Activated CD8-positive, alpha-beta memory T cell treated with anti-CD3 and anti-CD28 coated beads, Interleukin-2, amount 50 U/mL, for 1 hour (primary cell): Measurements from ENCODE around the gene KRT6A.
"Not testable (repeated sequence)": the region's sequence is repeated elsewhere in the genome, so short reads cannot be mapped to it uniquely, and the experiment has no call there.

Experiments
- DNase-seq: peaks from one replicate; pipeline ENCODE4 v3.0.0-alpha.2; 2020; ENCODE audit errors: extremely low read depth

The KRT6A gene

DNA sequence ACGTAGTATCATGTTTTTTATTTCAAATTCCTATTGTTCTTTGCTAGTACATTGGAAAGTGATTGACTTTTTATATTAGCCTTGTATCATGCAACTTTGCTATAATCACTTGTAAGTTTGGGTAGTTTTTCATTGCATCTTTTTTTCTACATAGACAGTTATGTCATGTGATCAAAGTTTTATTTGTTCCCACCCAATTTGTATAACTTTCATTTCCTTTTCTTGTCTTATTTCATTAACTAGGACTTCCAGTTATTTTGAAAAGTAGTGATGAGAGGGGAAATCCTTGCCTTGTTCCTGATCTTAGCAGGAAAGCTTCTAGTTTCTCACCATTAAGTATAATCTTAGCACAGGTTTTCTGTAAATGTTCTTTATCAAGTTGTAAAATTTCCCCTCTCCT lies 9.8 kb upstream of the KRT6A start:
- DNase-seq = no peak

DNA sequence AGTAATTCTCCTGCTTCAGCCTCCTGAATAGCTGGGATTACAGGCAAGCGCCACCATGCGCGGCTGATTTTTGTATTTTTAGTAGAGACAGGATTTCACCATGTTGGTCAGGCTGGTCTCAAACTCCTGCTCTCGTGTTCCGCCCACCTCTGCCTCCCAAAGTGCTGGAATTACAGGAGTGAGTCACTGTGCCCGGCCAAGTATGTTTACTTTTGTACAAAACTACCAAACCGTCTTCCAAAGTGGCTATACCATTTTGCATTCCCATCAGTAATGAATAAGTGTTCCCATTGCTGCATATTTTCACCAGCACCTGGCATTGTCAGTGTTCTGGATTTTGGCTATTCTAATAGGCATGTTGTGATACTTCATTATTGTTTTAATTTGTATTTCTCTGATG lies 8.4 kb upstream of the KRT6A start:
- DNase-seq = no peak

DNA sequence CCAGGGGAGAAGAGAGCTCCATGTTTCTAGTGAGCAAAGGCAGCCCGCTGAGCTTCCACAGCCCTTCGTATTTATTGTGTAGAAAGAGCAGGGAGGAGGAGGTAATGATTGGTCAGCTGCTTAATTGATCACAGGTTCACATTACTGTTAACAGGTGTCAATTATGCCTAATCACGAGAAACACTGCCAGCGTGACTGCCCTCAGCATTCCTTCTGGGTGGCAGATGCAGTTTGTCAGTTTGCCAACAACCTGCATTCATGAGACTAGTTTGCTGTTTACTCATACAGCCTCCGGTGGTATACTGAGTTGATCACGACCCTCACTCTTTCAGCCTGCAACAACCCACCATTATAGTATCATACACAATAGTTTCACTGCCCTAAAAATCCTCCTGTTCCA lies 7.5 kb upstream of the KRT6A start:
- DNase-seq = not testable (repeated sequence)

DNA sequence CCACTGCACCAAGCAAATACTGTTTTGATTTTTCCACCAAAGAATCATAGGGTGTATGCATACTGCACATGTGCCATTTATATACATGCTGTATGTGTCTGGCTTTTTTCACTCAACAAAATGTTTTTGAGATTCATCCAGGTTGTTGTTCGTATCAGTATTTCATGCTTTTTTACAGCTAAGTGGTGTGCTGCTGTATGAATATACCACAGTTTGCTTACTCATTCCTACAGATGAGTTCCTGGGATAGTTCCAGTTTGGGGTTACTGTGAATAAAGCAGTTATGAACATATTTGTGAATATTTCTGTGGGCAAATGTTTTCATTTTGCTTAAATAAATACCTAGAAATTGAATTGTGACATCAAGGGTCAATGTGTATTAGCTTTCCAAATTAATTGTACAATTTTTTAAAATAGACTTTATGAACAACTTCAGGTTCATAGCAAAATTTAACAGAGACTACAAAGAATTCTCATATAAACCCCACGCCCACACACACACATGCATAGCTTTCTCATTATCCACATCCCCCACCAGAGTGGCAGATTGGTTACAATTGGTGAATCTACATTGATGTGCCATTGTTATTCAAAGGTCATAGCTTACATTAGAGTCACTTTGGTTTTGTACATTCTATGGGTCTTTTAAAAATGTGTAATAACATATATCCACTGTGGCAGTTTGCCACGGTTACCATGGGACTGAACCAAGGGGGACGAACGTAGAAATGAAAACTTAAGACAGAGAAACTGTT lies 6.9 kb upstream of the KRT6A start:
- no peak for DNase-seq

DNA sequence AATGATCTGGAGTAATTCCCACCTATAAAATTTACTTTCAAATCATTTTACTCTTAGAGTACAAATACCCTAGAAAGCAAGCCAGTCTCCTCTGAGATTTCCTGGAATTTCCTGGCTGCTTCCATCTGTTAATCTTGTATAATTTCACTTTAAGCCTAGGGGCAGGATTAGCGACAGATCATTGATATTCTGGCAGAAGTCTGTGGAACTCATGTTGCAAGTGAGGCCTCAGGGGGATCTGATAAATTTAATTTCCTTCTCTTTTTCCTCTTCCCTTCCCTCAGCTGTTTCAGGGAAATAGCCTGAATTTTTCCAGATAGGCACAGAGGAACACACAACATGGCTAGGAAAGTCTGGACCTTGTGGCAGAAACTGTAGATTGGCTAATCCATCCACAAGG lies 5.9 kb upstream of the KRT6A start:
- no peak for DNase-seq

DNA sequence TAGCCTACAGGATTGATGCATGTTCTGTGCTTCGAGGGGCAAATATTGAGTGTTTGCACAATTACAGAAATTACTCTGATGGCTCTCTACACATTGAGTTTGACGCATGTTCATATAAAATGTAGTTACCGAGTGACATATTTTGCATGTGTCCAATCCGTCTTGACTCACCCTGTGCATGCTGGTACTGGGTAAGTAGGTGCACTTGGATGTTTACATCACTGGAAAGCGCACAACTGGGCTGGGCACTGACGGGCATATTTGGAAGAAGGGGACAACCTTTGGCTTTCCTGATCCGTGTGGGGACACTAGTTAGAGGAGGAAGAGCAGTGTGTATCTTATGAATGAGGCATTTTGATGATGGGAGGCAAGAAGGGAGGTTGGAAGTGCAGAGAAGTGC lies 4.9 kb upstream of the KRT6A start:
- DNase-seq = no peak

DNA sequence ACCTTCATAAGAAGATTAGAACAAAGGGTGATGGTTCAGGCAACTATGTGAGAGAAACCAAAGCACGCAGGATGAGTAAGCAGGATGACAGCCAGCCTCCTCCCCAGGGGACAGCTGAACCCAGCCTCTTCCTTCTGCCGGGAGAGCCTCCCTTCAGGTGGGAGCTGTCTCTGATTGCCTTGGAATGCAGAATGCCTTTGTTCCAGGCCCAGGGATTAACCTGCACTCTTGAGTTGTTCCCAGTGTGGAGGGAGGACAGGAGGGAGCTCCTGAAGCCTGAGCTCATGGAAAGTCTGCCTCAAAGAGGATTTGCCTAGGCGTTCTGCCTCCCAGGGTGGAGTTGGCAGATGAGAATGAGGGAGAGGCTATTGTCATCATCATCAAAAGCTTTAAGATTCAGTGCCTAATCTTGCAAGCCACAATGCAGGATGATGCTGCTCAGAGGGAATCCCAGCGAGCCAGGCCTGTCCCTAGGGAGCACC lies 3.6 kb upstream of the KRT6A start:
- no peak for DNase-seq

DNA sequence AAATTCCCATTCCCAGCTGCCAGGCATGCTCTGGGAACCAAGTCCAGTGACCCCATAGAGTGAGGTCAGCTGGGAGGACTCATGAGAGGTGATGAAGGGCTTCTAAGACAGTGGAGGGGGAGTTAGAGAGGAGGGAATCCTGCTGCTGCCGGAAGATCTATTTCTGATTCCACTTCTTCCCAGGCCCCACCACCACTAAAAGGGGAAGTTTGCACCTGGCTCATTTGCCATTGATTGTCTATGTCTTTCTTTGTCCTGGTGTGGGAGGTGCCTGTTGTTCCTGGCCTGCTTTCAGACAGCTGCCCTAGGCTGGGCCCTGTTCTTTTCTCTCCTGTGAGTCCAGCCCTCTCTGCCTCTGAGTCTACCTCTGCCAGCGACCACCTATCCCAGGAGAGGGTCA lies 3.0 kb upstream of the KRT6A start:
- no peak for DNase-seq

DNA sequence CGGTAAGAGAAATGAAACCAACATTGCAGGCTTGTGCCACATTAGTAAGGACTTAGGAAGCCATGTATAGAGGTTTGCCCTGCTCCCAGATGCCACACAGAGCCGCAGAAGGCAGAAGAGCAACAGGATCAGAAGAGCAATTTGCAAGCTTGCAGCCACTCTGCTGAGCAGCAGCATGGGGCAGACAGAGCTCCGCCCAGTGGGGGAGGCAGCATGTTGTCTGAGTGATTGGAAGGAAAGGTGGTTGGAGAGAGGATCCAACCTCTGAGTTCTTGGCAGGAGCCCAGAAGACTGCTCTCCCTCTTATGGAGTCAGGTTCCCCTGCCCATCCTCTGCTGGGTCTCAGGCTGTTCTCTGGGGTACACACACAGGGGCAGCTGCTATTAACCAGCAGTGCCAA lies 2.3 kb upstream of the KRT6A start:
- no peak for DNase-seq

DNA sequence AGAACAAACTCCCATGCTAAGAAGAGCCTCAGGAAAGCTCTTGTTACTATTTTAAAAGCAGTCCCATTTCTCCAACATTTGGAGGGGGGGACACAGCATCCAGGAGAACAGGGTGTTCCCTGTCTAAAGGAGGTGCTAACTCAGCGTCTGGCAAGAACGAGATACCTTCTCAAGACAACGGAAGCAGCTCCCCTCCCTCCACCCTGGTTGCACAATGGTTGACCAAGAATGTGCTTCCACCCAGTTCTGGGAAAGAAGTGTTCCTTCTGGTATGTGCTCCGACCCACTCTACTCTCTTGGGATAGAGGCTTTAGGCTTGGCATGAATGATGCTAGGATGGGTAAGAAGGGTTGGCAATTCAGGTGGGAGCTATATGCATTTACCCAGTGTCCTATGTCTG lies 1.5 kb upstream of the KRT6A start:
- DNase-seq = no peak

DNA sequence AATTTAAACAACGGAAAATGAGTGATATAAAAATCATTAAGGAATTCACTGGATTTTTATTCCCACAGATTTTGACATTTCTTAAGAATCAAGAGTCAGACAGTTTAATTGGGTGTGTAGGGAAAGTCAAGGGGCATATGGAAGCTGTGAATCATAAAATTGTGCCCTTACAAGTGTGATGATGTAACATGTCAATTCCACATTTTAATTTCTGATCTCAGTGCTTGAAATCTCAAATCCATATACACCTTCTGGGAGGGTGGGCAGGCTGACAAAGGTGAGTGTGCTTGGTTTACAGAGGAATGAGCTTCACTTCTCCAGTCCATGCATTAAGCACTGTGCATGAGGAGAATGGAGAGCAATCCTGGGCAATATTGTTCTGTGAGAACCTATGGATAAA lies 1.0 kb upstream of the KRT6A start:
- no peak for DNase-seq

DNA sequence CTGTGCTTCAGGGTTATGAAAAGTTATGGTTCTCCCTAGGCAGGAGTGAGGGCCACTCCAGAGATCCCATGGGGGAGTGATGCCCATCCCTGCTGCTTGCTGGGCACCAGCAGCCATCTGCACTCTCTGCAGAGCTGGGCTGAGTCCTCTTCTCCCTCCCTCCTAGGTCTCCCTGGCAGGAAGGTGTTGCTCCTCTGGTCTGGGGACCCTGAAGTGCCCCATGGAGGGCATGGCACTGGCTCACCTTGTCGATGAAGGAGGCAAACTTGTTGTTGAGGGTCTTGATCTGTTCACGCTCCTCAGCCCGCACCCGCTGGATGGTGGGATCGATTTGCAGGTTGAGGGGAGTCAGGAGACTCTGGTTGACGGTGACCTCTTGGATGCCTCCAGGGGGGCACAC lies 652 bp downstream of the KRT6A start:
- not testable (repeated sequence) for DNase-seq

DNA sequence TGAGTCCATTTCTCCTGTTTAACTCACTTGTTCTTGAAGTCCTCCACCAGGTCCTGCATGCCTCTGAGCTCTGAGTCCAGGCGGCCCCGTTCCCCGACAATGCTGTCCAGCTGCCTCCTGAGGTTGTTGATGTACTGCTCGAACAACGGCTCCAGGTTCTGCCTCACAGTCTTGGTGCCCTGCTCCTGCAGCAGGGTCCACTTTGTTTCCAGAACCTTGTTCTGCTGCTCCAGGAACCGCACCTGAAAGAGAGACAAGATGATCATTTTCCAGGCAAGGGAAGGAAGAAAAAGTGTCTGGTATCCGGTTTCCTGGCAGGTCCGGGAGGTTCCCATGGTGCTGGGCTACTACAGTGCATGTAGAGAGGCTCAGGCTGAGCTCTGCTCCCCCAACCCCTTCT lies 1.6 kb downstream of the KRT6A start:
- DNase-seq = not testable (repeated sequence)

DNA sequence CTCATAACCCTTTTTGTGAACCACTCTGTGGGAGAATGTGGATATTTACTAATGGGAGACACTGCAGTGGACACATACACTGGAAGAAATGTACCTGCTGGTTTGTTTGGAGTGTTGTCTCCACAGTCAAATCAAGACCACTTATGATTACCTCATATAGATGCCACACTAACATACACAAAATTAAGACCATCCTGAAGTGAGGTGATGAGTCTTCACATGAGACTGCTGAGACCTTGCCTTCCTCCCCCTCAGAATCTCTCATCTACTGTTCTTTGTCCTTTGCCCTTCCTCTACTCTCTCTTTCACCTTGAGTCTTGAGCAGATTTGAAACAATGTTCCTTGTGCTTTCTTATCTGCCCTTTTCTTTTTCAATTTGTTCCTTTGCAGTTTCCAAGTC lies 4.3 kb downstream of the KRT6A start:
- no peak for DNase-seq

DNA sequence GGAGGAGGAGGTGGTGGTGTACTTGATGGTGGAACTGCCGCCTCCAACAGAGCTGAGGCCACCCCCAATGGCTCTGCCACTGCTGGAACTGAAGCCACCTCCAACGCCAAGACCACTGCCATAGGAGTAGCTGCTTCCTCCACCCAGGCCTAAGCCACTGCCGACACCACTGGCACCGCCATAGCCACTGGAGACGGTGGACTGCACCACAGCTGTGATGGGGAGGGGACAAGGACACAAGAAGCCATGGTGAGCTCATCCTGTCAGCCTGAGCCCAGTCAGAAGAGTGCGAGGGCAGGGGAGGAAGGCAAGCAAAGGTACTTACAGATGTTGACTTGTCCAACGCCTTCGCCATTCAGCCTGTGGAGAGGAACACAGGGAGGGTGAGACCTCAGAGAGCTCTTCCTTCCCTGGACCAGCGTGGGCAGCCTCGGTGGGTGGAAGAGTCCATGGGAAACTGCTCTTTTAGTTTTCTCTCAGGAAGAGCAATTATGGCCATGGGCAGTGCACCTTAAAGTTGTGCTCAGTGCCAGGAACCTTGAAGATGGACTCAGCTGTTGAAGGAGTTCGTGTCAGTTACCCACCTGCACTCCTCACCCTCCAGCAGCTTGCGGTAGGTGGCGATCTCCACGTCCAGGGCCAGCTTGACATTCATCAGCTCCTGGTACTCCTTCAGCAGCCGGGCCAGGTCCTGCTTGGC lies 5.2 kb downstream of the KRT6A start:
- not testable (repeated sequence) for DNase-seq

DNA sequence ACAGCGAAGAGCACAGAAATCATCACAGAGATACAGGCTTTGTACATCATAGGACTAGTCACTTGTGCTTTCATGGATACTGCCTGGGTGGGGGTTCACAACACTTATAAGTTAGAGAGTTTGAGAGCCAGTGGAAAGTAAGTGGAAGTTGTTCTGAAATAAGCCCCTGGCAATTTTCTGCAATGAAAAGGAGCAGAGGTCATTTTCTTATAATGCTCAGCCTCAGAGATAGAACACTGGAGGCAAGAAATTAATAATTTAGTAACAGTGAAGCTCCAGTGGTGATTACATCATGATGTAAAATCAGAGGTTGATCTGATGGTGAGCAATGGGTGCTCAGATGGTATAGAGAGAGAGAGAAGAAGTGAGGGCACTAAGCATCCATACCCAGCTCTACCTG lies 5.8 kb downstream of the KRT6A start:
- no peak for DNase-seq

DNA sequence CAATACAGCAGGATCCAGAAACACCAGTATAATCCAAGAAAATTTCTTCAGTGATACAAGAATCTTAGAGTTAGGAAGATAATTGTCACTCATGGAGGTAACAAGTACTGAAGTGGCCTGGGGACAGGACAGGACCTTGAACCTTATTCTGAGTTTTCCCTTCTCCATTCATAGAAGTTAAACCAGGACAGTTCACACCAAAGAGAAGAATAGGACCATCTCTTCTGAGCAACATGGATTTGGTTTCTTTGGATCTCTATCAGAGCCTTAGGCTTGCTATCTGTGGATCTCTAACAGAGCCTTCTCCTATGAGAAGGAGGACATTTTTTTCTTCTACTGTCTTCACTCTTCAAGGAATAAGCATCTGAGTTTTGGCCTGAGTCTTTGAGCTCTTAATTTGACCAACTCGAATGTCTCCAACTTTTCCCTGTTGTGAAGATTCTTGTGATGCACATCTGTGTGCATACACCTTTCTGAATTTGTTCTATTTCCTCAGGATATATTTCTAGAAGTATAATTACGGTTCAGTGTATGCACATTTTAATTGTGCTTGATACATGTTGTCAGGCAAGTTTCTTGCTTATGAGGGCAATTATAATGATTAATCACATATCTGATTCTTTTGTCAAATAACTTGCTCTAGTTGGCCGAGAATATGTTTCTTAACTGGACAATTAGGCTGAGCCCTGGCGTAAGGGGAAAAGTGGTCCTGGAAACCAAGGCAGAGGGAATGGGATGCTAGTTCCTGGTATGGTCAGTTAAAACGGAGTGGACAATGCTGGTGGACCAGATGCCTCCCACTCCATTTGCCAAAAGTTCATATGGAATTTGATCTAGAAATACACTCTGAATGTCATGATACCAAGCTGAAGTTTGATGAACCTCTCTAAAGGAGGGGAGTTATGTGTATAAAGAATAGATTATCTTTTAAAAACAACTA lies 6.6 kb downstream of the KRT6A start:
- no peak for DNase-seq

DNA sequence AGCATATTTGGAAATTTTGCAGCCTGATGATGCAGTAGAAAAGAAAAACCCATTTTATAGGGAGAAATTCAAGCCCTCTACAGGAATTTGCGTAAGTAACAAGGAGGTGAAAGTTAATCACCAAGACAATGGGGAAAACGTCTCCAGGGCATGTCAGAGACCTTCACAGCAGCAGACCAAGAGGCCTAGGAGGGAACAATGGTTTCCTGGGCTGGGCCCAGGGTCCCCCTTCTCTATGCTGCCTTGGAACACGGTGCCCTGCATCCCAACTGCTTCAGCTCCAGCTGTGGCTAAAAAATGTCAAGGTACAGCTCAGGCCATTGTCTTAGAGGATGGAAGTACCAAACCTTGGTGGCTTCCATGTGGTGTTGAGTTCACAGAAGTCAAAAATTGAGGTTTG lies 13.0 kb downstream of the KRT6A start:
- DNase-seq = no peak

DNA sequence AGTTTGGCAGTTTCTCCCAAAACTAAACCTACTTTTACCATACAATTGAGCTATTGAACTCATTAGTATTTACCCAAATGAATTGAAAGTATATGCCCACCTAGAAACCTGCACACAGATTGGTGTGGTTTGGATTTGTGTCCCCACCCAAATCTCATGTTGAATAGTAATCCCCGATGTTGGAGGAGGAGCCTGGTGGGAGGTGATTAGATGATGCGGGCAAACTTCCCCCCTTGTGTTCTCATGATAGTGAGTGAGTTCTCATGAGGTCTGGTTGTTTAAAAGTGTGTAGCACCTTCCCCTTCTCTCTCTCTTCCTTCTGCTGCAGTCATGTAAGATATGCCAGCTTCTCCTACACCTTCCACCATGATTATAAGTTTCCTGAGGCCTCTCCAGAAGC lies 15.4 kb downstream of the KRT6A start:
- no peak for DNase-seq

DNA sequence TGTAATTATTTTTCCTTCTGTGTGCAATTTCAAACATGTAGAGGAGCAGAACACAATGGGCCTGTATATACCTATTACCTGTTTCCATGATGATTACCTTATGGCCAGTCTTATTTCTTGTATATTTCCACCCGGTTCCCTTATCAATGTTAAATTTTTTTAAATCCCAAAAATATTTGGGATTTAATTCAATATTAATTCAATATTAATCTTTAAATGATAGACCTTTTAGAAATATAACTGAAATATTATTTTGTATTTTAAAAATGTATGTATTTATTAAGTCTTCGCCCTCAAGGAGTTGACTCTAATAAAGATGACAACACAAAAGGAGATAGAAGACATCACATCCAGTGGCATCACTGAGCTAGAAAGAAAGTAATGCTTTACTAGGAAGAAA lies 18.8 kb downstream of the KRT6A start:
- DNase-seq = no peak

DNA sequence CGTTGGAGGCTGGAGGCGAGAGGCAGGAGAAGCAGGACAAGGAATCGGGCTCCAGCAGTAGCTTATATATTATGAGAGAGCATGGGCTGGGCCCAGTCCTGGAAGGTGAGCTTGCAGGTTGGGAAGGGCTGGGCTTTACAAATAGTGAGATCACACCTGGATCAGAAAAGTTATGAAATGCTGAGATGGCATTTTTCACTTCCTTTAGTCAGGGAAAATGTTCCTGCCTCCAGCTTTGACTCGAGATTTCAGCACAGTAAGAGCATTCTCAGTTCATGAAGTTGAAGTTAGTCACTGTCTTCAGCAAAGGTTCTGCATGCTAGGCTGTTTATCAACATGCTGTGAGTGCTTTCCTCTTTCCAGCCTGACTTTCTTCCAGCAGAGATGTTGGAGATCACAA lies 19.3 kb downstream of the KRT6A start, which contains the start of gene KRT6C:
Gene KRT6C (minus strand): TSS at position 38 of the 400 bp plus-strand sequence. CDS start 68 bp downstream, outside the sequence.
- DNase-seq = no peak

DNA sequence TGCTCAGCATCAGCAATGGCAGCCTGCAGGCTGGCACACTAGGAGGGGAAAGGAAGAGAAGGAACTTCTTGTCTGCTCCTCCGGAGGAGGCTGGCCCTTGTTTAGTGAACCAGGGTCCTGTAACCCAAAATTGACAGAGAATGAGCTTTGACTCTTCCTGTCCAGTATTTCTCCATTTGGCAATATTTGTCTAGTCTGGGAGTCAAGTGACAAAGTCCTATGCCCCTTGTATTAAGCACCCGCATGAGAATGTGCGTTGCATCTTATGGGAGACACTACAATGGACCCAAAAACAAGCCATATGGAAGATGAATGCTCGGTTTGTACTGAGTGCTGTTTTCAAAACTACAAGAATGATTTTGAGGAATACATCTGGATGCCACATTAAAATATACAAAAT lies 23.2 kb downstream of the KRT6A start:
- DNase-seq = no peak
